NB4 (cell line): ENCODE data around the gene RAPGEF4.

ENCODE experiments used
- MYC ChIP-seq: IDR thresholded peaks from 2 replicates; pipeline ENCODE4 v1.6.1; 2011; ENCODE audit warnings: low read depth, low read length
- TF ChIP-seq, protein P1 (sequence below): IDR thresholded peaks from one replicate; pipeline ENCODE4 v1.5.1; 2012; ENCODE audit warnings: low read depth, low read length

DNA sequence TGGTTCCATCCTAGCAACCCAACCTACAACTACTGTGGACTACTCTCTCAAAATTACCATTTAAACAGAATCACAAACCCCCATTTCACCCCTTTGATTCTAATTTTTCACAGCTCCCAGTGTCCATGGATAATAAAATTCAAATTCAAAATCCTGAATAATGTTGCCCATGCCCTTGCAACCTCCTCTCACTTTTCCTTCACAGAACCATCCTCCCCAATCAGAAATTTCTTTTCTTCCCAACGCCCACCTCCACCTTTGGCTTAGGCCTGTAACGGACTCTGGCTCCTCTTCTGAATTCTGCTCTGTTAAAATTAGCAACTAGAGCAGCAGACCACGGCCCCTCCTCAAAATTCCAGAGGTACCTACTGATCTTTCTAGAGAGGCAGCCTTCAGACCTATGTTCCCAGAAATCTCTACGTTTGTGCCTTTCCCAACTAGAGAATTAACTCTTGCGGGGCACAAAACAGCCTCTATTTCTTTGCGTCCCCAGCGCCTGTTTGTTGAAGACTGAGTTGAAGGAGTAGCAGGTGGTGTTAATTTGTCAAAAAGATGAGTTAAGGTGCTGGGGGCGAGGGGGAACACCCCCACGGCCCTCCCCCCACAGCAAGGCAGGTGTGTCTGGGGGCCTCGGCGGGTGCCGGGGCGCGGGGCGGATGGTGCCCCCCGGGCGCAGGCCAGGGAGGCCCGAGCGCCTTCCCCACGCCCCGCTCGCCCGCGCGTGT is 339.6 kb downstream of the RAPGEF4 start:
- TF ChIP-seq, protein P1, sequence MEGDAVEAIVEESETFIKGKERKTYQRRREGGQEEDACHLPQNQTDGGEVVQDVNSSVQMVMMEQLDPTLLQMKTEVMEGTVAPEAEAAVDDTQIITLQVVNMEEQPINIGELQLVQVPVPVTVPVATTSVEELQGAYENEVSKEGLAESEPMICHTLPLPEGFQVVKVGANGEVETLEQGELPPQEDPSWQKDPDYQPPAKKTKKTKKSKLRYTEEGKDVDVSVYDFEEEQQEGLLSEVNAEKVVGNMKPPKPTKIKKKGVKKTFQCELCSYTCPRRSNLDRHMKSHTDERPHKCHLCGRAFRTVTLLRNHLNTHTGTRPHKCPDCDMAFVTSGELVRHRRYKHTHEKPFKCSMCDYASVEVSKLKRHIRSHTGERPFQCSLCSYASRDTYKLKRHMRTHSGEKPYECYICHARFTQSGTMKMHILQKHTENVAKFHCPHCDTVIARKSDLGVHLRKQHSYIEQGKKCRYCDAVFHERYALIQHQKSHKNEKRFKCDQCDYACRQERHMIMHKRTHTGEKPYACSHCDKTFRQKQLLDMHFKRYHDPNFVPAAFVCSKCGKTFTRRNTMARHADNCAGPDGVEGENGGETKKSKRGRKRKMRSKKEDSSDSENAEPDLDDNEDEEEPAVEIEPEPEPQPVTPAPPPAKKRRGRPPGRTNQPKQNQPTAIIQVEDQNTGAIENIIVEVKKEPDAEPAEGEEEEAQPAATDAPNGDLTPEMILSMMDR, result no peak
- no peak for TF ChIP-seq MYC
